HCT116 (cell line): ENCODE data around the gene CLEC4G.

Experiments
- ATF3 ChIP-seq: IDR thresholded peaks from 2 replicates; pipeline ENCODE4 v1.6.1; 2012
- CTCF ChIP-seq, 3 experiments: fragments of 200-600 bp in 1 of 3; sonication (generic) in 1 of 3; IDR thresholded peaks in 2 of 3; conservative IDR thresholded peaks in 1 of 3; 2 replicates each; pipeline ENCODE4 v1.5.1; 2012 to 2017; ENCODE audit warnings: low read depth in 2 of 3, low read length in 2 of 3, antibody characterized with exemption in 1 of 3, borderline replicate concordance in 1 of 3, control low read depth in 1 of 3, mild to moderate bottlenecking in 1 of 3, mixed read lengths in 1 of 3, mixed run types in 1 of 3, moderate library complexity in 1 of 3; ENCODE audit not compliant: insufficient read depth in 1 of 3
- EZH2 ChIP-seq: fragments of 200-600 bp; sonication (generic); IDR thresholded peaks from 2 replicates; pipeline ENCODE4 v1.6.1; 2017; ENCODE audit warnings: antibody characterized with exemption, mixed run types
- JUND ChIP-seq: IDR thresholded peaks from 2 replicates; pipeline ENCODE4 v1.6.1; 2012
- MAX ChIP-seq: IDR thresholded peaks from 2 replicates; pipeline ENCODE4 v1.6.1; 2012
- POLR2A ChIP-seq: IDR thresholded peaks from 2 replicates; pipeline ENCODE4 v1.7.0; 2011; ENCODE audit warnings: borderline replicate concordance; ENCODE audit not compliant: insufficient read depth, insufficient read length; ENCODE audit errors: extremely low read depth
- POLR2AphosphoS5 ChIP-seq: IDR thresholded peaks from 2 replicates; pipeline ENCODE4 v1.6.1; 2011; ENCODE audit warnings: mild to moderate bottlenecking, low read depth, low read length, moderate library complexity

GRCh38 chr19:7685546-7686445 is 46.1 kb downstream of the CLEC4G start:
- TF ChIP-seq ATF3 (no peak), JUND (no peak), POLR2AphosphoS5 (no peak; the same call in none of the 2 replicates), MAX (no peak), CTCF (IDR thresholded peaks at IDR 0.05 in 2 of 3, conservative IDR thresholded peaks at IDR 0.05 in 1 of 3; ENCODE audit: borderline replicate concordance in 1 of 3, insufficient read depth in 1 of 3, low read depth in 2 of 3, low read length in 2 of 3) (no peak), POLR2A (no peak), EZH2 (no peak)
